Measurements from ENCODE around the gene LPAR1. TPM values are rescaled to one million over a fixed set of nuclear protein-coding genes. Genes with fewer than 3 reads are reported as not detected.

LPAR1 gene
- total RNA-seq, 1 experiment from 2014 or later, result 28.3 TPM

- peak overlapping the region; percentile 76 for H3K27ac ChIP-seq (ENCODE audit: low read depth, low read length, poor library complexity, severe bottlenecking)
- POLR2A ChIA-PET (ENCODE audit: low non-redundant PET), result no interaction called here
Observed at GRCh38 chr9:111036946-111037345, 1.3 kb downstream of the LPAR1 start.

GRCh38 chr9:111036429-111036789 lies 1.9 kb downstream of the LPAR1 start:
- no TSS peak for BruUV-seq (replicated peaks)
- Histone ChIP-seq H3K9me3 (ENCODE audit: low read depth, low read length, poor library complexity, severe bottlenecking) (no peaks in the 10 kb centered on the region), H3K4me3 (ENCODE audit: low read depth, low read length, poor library complexity, severe bottlenecking) (peak overlapping the region; percentile 87), H3K27ac (ENCODE audit: low read depth, low read length, poor library complexity, severe bottlenecking) (no peak overlapping the region), H3K27me3 (replicated peaks; ENCODE audit: insufficient read depth, low read depth, low read length, poor library complexity) (no peaks in the 10 kb centered on the region), H3K4me1 (ENCODE audit: insufficient read depth, low read length, poor library complexity, severe bottlenecking) (peaks cover 30% of the 10 kb centered on the region), H3K36me3 (ENCODE audit: insufficient read depth, low read length, poor library complexity, severe bottlenecking) (no peaks in the 10 kb centered on the region)
- intact Hi-C loops (cut with micrococcal nuclease; ENCODE audit: unreplicated experiment), result loop anchor here (2.0 to 5.0 kb wide), 4 partner anchors 58 to 396 kb away; no protein-coding TSS in a partner anchor
- ChIA-PET CTCF (interaction anchor here (0.6 to 1.7 kb wide), 3 partner anchors 59 to 564 kb away, joined by 4 read pairs; no protein-coding TSS in a partner anchor), POLR2A (ENCODE audit: low non-redundant PET) (no interaction called here)
- TF ChIP-seq CTCF (conservative IDR thresholded peaks at IDR 0.05; ENCODE audit: low read depth, low read length), result peak; percentile 79
- no peak for TF ChIP-seq EZH2 (IDR thresholded peaks at IDR 0.05; ENCODE audit: borderline replicate concordance, low read depth, low read length, poor library complexity, severe bottlenecking)
- DNase-seq (ENCODE audit: low spot score), result peak; percentile 75

More at GRCh38 chr9:111036946-111037345, 1.3 kb downstream of the LPAR1 start:
- no peak for DNase-seq (ENCODE audit: low spot score)
- CTCF ChIA-PET, result interaction anchor here (1.7 kb wide), 1 partner anchor 60 kb away, joined by 4 read pairs; no protein-coding TSS in a partner anchor
- BruUV-seq (replicated peaks), result no TSS peak
- no peaks in the 10 kb centered on the region for H3K9me3 ChIP-seq (ENCODE audit: low read depth, low read length, poor library complexity, severe bottlenecking)
- peaks cover 30% of the 10 kb centered on the region for H3K4me1 ChIP-seq (ENCODE audit: insufficient read depth, low read length, poor library complexity, severe bottlenecking)
- H3K36me3 ChIP-seq (ENCODE audit: insufficient read depth, low read length, poor library complexity, severe bottlenecking), result no peaks in the 10 kb centered on the region
- peak overlapping the region; percentile 87 for H3K4me3 ChIP-seq (ENCODE audit: low read depth, low read length, poor library complexity, severe bottlenecking)
- TF ChIP-seq CTCF (conservative IDR thresholded peaks at IDR 0.05; ENCODE audit: low read depth, low read length) (no peak), EZH2 (IDR thresholded peaks at IDR 0.05; ENCODE audit: borderline replicate concordance, low read depth, low read length, poor library complexity, severe bottlenecking) (no peak)
- intact Hi-C loops (cut with micrococcal nuclease; ENCODE audit: unreplicated experiment), result loop anchor here (2.0 to 5.0 kb wide), 4 partner anchors 58 to 396 kb away; no protein-coding TSS in a partner anchor
- H3K27me3 ChIP-seq (replicated peaks; ENCODE audit: insufficient read depth, low read depth, low read length, poor library complexity), result no peaks in the 10 kb centered on the region

GRCh38 chr9:111035543-111036428 lies 2.5 kb downstream of the LPAR1 start:
- H3K27ac ChIP-seq (ENCODE audit: low read depth, low read length, poor library complexity, severe bottlenecking), result no peak overlapping the region
- H3K4me1 ChIP-seq (ENCODE audit: insufficient read depth, low read length, poor library complexity, severe bottlenecking), result peaks cover 32% of the 10 kb centered on the region
- no TSS peak for BruUV-seq (replicated peaks)
- intact Hi-C loops (cut with micrococcal nuclease; ENCODE audit: unreplicated experiment), result loop anchor here (2.0 to 5.0 kb wide), 4 partner anchors 57 to 395 kb away; no protein-coding TSS in a partner anchor
- no peaks in the 10 kb centered on the region for H3K27me3 ChIP-seq (replicated peaks; ENCODE audit: insufficient read depth, low read depth, low read length, poor library complexity)
- H3K36me3 ChIP-seq (ENCODE audit: insufficient read depth, low read length, poor library complexity, severe bottlenecking), result no peaks in the 10 kb centered on the region
- TF ChIP-seq CTCF (conservative IDR thresholded peaks at IDR 0.05; ENCODE audit: low read depth, low read length) (no peak), EZH2 (IDR thresholded peaks at IDR 0.05; ENCODE audit: borderline replicate concordance, low read depth, low read length, poor library complexity, severe bottlenecking) (no peak)
- no peak for DNase-seq (ENCODE audit: low spot score)
- H3K9me3 ChIP-seq (ENCODE audit: low read depth, low read length, poor library complexity, severe bottlenecking), result no peaks in the 10 kb centered on the region
- peak overlapping the region; percentile 87 for H3K4me3 ChIP-seq (ENCODE audit: low read depth, low read length, poor library complexity, severe bottlenecking)
- ChIA-PET POLR2A (ENCODE audit: low non-redundant PET) (no interaction called here), CTCF (interaction anchor here (0.6 to 1.7 kb wide), 3 partner anchors 59 to 564 kb away, joined by 4 read pairs; no protein-coding TSS in a partner anchor)

Measured in A673 (cell line).